DND-41 (cell line): Measurements from ENCODE around the gene PRAMEF1.

Source experiments
- ATAC-seq: fragments of 200-7000 bp; cut with Tn5 transposase; 3 replicates; pipeline ENCODE4 v1.9.1; 2021; ENCODE audit warnings: low read depth; ENCODE audit not compliant: insufficient read depth
- DNase-seq: peaks from one replicate; pipeline ENCODE4 v3.0.0-alpha.2; 2020
- H2AFZ ChIP-seq: 2 replicates; pipeline ENCODE4 v1.6.0; 2012; ENCODE audit warnings: low read depth, low read length
- H3K27ac ChIP-seq: 2 replicates; pipeline ENCODE4 v1.5.1; 2012; ENCODE audit warnings: low read length, inconsistent platforms
- H3K27me3 ChIP-seq: fragments of 200-600 bp; sonication (generic); 2 replicates; pipeline ENCODE4 v1.6.0; 2012; ENCODE audit warnings: low read length, mild to moderate bottlenecking, inconsistent platforms; ENCODE audit not compliant: insufficient read depth, poor library complexity
- H3K36me3 ChIP-seq: 2 replicates; pipeline ENCODE4 v1.5.1; 2012; ENCODE audit warnings: low read length, inconsistent platforms; ENCODE audit not compliant: insufficient read depth
- H3K4me1 ChIP-seq: 2 replicates; pipeline ENCODE4 v1.5.1; 2012; ENCODE audit warnings: mild to moderate bottlenecking, low read length; ENCODE audit not compliant: insufficient read depth
- H3K4me2 ChIP-seq: 2 replicates; pipeline ENCODE4 v1.6.0; 2012; ENCODE audit warnings: mild to moderate bottlenecking, moderate library complexity, low read length, inconsistent platforms; ENCODE audit not compliant: insufficient read depth
- H3K4me3 ChIP-seq, 2 experiments: fragments of 200-600 bp in 1 of 2; shearing (Covaris generic) in 1 of 2; 2 replicates each; pipeline ENCODE4 v1.5.1; 2012 to 2016; ENCODE audit warnings: inconsistent platforms in 2 of 2, low read length in 2 of 2, mild to moderate bottlenecking in 2 of 2, low read depth in 1 of 2, moderate library complexity in 1 of 2
- H3K79me2 ChIP-seq: 2 replicates; pipeline ENCODE4 v1.6.0; 2012; ENCODE audit warnings: low read length, inconsistent platforms; ENCODE audit not compliant: insufficient read depth
- H3K9ac ChIP-seq: 2 replicates; pipeline ENCODE4 v1.6.0; 2012; ENCODE audit warnings: low read depth, mild to moderate bottlenecking, inconsistent platforms, low read length, moderate library complexity
- H3K9me3 ChIP-seq: 2 replicates; pipeline ENCODE4 v1.5.1; 2012; ENCODE audit warnings: low read length, moderate library complexity, mild to moderate bottlenecking, inconsistent platforms; ENCODE audit not compliant: insufficient read depth, severe bottlenecking
- H4K20me1 ChIP-seq: 2 replicates; pipeline ENCODE4 v1.6.0; 2012; ENCODE audit warnings: low read length; ENCODE audit not compliant: insufficient read depth
- CTCF ChIP-seq: IDR thresholded peaks from 2 replicates; pipeline ENCODE4 v1.5.1; 2012; ENCODE audit warnings: borderline replicate concordance, low read length, moderate library complexity, mild to moderate bottlenecking; ENCODE audit not compliant: poor library complexity, severe bottlenecking; ENCODE audit errors: extremely low read depth
- EZH2 ChIP-seq: IDR thresholded peaks from 3 replicates; pipeline ENCODE4 v1.6.1; 2012; ENCODE audit warnings: borderline replicate concordance, low read depth, mild to moderate bottlenecking, moderate library complexity, low read length, inconsistent platforms; ENCODE audit not compliant: severe bottlenecking

The PRAMEF1 gene

DNA sequence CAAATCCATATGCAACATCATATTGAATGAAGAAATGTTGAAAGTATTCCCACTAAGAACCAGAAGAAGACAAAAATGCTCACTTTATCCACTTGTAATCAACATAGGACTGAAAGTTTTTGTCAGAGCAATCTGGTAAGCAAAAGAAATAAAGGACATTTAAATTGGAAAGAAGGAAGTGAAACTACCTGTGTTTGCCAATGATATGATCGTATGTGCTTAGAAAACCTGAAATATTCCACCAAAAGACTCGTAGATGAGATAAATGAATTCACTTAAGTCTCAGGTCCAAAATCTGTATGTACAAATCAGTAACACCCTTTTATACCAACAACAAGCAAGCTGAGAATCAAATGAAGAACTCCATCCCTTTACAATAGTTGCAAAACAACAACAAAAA, 8.5 kb downstream of the PRAMEF1 start:
- H3K27me3 ChIP-seq = peaks cover 3% of the 10 kb centered on the region
- no peaks in the 10 kb centered on the region for H4K20me1 ChIP-seq
- no peak for TF ChIP-seq CTCF
- no peak for TF ChIP-seq EZH2
- no peaks in the 10 kb centered on the region for H3K36me3 ChIP-seq
- H3K79me2 ChIP-seq = no peaks in the 10 kb centered on the region
- no peak overlapping the region for H2AFZ ChIP-seq
- H3K4me1 ChIP-seq = no peaks in the 10 kb centered on the region
- DNase-seq = no peak
- no peak overlapping the region for H3K4me3 ChIP-seq
- H3K9ac ChIP-seq = no peak overlapping the region
- ATAC-seq = no peak
- H3K4me2 ChIP-seq = no peak overlapping the region
- H3K9me3 ChIP-seq = no peaks in the 10 kb centered on the region
- no peak overlapping the region for H3K27ac ChIP-seq

DNA sequence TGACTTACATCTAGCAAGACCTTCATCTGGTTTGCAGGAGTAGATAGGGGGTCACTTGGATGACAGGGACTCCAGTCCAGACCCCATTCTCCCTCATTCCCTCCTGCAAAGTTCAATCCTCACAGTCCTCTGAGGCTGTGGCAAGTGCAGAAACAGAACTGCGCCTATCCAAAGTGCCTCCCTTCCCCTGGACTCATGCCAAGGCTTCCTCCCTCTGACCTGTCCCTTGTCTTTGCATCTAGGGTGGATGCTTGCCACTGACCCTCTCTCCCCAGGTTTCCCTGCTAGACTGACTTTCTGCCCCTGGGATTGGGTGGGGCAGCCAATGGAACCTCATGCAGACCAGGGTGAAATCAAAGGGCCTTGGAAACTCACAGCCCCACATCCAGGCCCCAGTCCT, 18.7 kb downstream of the PRAMEF1 start:
- Histone ChIP-seq H3K79me2 (no peaks in the 10 kb centered on the region), H3K36me3 (no peaks in the 10 kb centered on the region), H3K9ac (no peak overlapping the region), H4K20me1 (no peaks in the 10 kb centered on the region), H3K4me1 (no peaks in the 10 kb centered on the region), H2AFZ (no peak overlapping the region), H3K27ac (no peak overlapping the region), H3K4me3 (no peak overlapping the region), H3K27me3 (peaks cover 4% of the 10 kb centered on the region), H3K9me3 (no peaks in the 10 kb centered on the region), H3K4me2 (no peak overlapping the region)
- ATAC-seq (no peak), DNase-seq (no peak)
- no peak for TF ChIP-seq CTCF
- no peak for TF ChIP-seq EZH2

DNA sequence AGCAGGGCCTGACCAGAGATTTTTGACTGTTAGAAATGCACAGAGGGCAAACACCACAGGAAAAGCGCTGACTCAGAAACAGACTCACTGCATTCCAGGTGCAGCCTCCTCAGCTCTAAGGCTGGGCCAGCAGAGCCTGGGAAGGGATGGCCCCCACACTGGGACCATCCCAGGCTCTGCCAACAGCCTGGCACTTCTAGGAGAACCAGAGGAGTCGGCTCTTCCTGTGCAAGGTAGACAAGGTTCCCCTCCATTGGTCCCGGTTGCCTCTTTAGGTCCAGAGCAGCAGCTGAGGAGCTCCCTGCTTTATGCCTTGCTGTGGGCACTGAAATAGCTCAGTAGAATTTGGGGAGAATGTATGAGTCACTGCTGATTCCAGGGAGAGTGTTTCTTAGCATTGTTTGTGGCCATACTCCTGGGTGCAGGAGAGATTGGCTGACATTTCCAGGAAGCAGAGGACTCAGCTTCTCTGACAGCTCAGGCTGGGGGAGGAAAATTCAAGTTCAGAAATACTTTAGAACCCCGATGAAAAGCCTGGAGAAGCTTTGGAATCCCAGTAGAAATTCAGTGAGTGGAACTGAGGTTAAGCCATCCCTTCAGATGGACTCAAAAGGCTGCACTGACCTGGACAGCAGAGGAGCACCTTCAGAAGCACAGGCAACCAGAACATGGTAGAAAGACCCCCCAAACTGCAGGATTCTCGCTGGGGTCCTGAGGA, 19.7 kb downstream of the PRAMEF1 start:
- Histone ChIP-seq H3K4me2 (no peak overlapping the region), H3K79me2 (no peaks in the 10 kb centered on the region), H3K4me3 (no peak overlapping the region), H4K20me1 (no peaks in the 10 kb centered on the region), H3K27me3 (peaks cover 4% of the 10 kb centered on the region), H3K4me1 (no peaks in the 10 kb centered on the region), H3K27ac (no peak overlapping the region), H3K9me3 (no peaks in the 10 kb centered on the region), H2AFZ (no peak overlapping the region), H3K9ac (no peak overlapping the region), H3K36me3 (no peaks in the 10 kb centered on the region)
- no peak for DNase-seq
- TF ChIP-seq CTCF (no peak), EZH2 (no peak)
- no peak for ATAC-seq
